Activated T-cell treated with anti-CD3 and anti-CD28 coated beads, Interleukin-2, amount 50 U/mL, for 72 hours (primary cell): ENCODE measurements around the gene SHOC2. TPM values are rescaled to one million over a fixed set of nuclear protein-coding genes. Genes with fewer than 3 reads are reported as not detected.

Source experiments
- ATAC-seq, 2 donors: fragments of 150-1000 bp; cut with Tn5 transposase; replicated peaks in 1 of 2; 2 replicates each; pipeline ENCODE4 v1.10.0; 2021; ENCODE audit warnings: moderate library complexity in 2 of 2, mild to moderate bottlenecking in 1 of 2
- DNase-seq, 2 donors: peaks; one replicate each; pipeline ENCODE4 v3.0.0; 2021 to 2022; ENCODE audit warnings: mixed read lengths in 1 of 2
- H3K27ac Mint-ChIP-seq: one replicate; pipeline ENCODE4 v1.8.0; 2022; ENCODE audit warnings: mild to moderate bottlenecking, moderate library complexity, mixed read lengths
- H3K27me3 Mint-ChIP-seq: one replicate; pipeline ENCODE4 v1.8.0; 2022; ENCODE audit warnings: low read depth, mixed read lengths
- H3K36me3 Mint-ChIP-seq, 2 donors: one replicate each; pipeline ENCODE4 v1.8.0; 2022; ENCODE audit warnings: mixed read lengths in 2 of 2, mild to moderate bottlenecking in 1 of 2; ENCODE audit not compliant: insufficient read depth in 2 of 2
- H3K4me1 Mint-ChIP-seq: one replicate; pipeline ENCODE4 v1.8.0; 2022; ENCODE audit warnings: low read depth, mixed read lengths
- H3K4me3 Mint-ChIP-seq, 2 donors: one replicate each; pipeline ENCODE4 v1.8.0; 2022; ENCODE audit warnings: mild to moderate bottlenecking in 2 of 2, mixed read lengths in 2 of 2, moderate library complexity in 2 of 2
- H3K9me3 Mint-ChIP-seq, 2 donors: one replicate each; pipeline ENCODE4 v1.8.0; 2022; ENCODE audit warnings: mixed read lengths in 2 of 2
- total RNA-seq, 2 donors: library from RNA; stranded (reverse); gene quantifications; one replicate each; pipeline ENCODE4 v1.2.3, GENCODE V29; 2022

The SHOC2 gene
- total RNA-seq, 2 donors from 2014 or later = 66.1 to 71.3 TPM

DNA sequence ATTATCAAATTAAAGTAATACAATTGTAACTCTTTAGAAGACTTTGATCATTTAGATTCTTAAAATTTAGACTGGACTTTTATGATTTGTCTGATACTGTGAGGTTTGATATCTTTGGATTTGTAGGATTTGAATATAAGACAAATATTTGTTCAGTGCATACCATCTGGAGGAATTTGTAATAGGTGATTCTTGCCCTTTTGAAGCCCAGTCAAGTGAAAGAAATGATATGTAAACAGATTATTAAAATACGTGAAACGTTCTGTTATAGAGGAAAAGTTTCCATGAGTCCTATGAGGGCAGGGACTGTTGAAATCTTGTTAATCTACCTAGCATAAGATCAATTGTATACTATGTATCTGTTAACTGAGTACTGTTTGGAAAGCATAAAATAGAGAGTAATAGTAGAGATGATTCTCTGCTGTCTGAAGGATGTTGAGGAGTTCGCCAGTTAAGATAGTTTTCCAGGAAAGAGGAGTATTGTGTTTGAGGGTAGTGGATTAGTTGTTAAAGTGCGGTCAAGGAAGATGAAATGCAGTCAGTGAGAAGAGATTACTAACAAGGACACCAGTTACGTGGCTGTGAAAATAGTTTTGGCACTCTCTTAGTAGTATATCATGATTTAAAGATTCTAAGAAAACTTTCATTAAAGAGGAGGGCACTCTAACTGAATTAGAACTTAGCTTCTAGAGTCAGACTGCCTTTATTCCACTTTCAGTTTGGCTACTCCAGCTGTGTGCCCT, 33.3 kb upstream of the SHOC2 start:
- no peak for DNase-seq
- peak in 1 of 2 donors; percentile 45 for ATAC-seq
- H3K4me3 Mint-ChIP-seq = peak overlapping the region in 1 of 2 donors; percentile 14
- peak overlapping the region; percentile 1 for H3K27ac Mint-ChIP-seq
- peaks cover 17 to 48% of the 10 kb centered on the region in 2 donors for H3K36me3 Mint-ChIP-seq
- no peaks in the 10 kb centered on the region for H3K9me3 Mint-ChIP-seq
- peaks cover 53% of the 10 kb centered on the region for H3K4me1 Mint-ChIP-seq
- no peaks in the 10 kb centered on the region for H3K27me3 Mint-ChIP-seq

GRCh38 chr10:110887560-110887959, 31.8 kb upstream of the SHOC2 start:
- Mint-ChIP-seq H3K9me3 (no peaks in the 10 kb centered on the region), H3K36me3 (peaks cover 14 to 47% of the 10 kb centered on the region in 2 donors), H3K4me1 (peaks cover 45% of the 10 kb centered on the region), H3K27me3 (no peaks in the 10 kb centered on the region), H3K4me3 (no peak overlapping the region), H3K27ac (peak overlapping the region; percentile 41)
- DNase-seq = no peak
- ATAC-seq = peak in 1 of 2 donors; percentile 36

- Mint-ChIP-seq H3K4me1 (peaks cover 26% of the 10 kb centered on the region), H3K27ac (no peak overlapping the region), H3K27me3 (no peaks in the 10 kb centered on the region), H3K9me3 (no peaks in the 10 kb centered on the region), H3K4me3 (no peak overlapping the region), H3K36me3 (peaks cover 14 to 43% of the 10 kb centered on the region in 2 donors)
- DNase-seq = no peak
- peak; percentile 37 to 56 for ATAC-seq
These were observed 26.7 kb upstream of the SHOC2 start for GRCh38 chr10:110892602-110893288.

- DNase-seq (no peak), ATAC-seq (peak; percentile 65 to 77)
- Mint-ChIP-seq H3K27me3 (no peaks in the 10 kb centered on the region), H3K9me3 (no peaks in the 10 kb centered on the region), H3K4me1 (peaks cover 26% of the 10 kb centered on the region), H3K36me3 (peaks cover 14 to 47% of the 10 kb centered on the region in 2 donors), H3K27ac (no peak overlapping the region), H3K4me3 (no peak overlapping the region)
These were observed 25.7 kb upstream of the SHOC2 start for GRCh38 chr10:110893559-110894179.

DNA sequence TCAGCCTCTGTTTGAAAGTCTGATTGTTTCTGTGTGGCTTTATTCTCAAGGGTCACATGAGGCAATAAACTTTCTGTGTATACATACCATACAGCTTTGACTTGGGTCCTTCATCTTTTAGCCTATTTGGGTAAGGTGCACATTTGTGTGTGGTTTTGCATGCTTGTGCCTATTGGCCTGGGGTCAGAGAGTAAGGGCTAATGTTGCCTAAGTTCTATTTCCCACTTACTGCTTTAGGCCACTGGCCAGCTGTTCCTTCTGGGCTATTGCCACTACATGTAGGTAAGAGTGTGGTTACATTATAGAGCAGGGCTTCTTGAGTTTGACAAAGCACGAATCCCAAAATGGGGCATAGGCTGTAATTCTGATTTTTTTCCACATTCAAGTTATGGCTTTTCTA, 22.2 kb upstream of the SHOC2 start:
- Mint-ChIP-seq H3K4me3 (no peak overlapping the region), H3K27me3 (no peaks in the 10 kb centered on the region), H3K9me3 (no peaks in the 10 kb centered on the region), H3K27ac (no peak overlapping the region), H3K4me1 (peaks cover 40% of the 10 kb centered on the region), H3K36me3 (peaks cover 12 to 33% of the 10 kb centered on the region in 2 donors)
- DNase-seq (no peak), ATAC-seq (no peak)

GRCh38 chr10:110898391-110898790, 21.0 kb upstream of the SHOC2 start:
- Mint-ChIP-seq H3K9me3 (no peaks in the 10 kb centered on the region), H3K4me3 (no peak overlapping the region), H3K36me3 (peaks cover 16 to 38% of the 10 kb centered on the region in 2 donors), H3K4me1 (peaks cover 45% of the 10 kb centered on the region), H3K27ac (peak overlapping the region; percentile 50), H3K27me3 (no peaks in the 10 kb centered on the region)
- DNase-seq = no peak
- no peak for ATAC-seq

DNA sequence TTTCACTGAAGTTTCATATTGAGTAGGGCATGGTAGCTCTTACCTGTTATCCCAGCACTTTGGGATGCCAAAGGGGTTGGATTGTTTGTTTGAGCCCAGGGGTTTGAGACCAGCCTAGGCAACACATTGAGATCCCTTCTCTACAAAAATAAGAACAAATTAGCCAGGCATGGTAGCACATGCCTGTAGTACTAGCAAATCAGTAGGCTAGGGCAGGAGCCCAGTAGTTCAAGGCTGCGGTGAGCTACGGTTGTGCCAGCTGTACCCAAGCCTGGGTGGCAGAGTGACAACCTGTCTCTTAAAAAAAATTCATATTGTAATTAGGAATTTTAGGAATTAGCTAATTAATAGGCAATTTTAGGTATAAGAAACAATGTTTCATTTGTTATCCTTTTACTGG, 18.4 kb upstream of the SHOC2 start:
- ATAC-seq = no peak
- peak overlapping the region; percentile 42 for H3K27ac Mint-ChIP-seq
- no peak for DNase-seq
- no peaks in the 10 kb centered on the region for H3K27me3 Mint-ChIP-seq
- peaks cover 44% of the 10 kb centered on the region for H3K4me1 Mint-ChIP-seq
- H3K9me3 Mint-ChIP-seq = no peaks in the 10 kb centered on the region
- peaks cover 6 to 35% of the 10 kb centered on the region in 2 donors for H3K36me3 Mint-ChIP-seq
- no peak overlapping the region for H3K4me3 Mint-ChIP-seq

DNA sequence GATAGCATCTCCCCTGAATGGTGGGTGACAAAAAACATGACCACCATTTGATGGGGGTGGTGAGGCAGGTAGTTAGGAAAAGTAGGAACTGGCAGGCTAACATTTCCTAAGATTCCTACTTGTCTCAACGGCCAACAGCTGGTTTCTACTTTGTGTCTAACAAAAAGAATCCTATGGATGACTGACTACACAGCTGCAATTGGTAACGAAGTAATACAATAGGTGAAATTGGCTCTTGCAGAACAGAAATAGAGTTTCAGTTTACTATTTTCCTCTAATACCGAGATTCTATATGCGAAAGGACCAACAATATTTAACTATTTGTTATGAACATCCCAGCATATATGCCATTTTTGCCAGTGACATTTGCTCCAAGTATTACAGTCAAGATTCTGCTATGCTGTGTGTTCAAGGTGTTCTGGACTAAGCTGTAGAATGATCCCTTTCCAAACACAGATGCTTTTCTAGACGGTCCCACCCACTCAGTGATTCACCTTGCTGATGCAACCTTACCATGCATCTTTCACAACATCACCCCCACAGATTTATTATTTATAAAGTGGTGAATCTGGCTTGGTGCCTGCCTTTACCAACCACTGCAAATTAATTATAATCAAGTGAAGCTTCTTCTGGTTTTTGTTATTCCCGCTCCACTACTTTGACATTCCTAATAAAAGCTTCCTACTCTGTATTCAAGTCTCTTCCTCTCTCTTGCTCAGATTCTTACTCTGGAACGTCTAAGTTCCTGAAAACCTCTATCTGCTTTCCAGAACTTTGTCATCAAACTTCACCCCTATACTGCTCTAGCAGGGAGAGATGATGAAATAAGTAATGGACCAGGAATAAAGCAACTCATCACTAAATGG, 17.2 kb upstream of the SHOC2 start:
- peaks cover 44% of the 10 kb centered on the region for H3K4me1 Mint-ChIP-seq
- DNase-seq (peak; percentile 62 to 68), ATAC-seq (peak; percentile 69 to 71)
- peak overlapping the region; percentile 93 for H3K27ac Mint-ChIP-seq
- no peaks in the 10 kb centered on the region for H3K9me3 Mint-ChIP-seq
- peaks cover 6 to 32% of the 10 kb centered on the region in 2 donors for H3K36me3 Mint-ChIP-seq
- peak overlapping the region; percentile 75 to 89 for H3K4me3 Mint-ChIP-seq
- H3K27me3 Mint-ChIP-seq = no peaks in the 10 kb centered on the region

DNA sequence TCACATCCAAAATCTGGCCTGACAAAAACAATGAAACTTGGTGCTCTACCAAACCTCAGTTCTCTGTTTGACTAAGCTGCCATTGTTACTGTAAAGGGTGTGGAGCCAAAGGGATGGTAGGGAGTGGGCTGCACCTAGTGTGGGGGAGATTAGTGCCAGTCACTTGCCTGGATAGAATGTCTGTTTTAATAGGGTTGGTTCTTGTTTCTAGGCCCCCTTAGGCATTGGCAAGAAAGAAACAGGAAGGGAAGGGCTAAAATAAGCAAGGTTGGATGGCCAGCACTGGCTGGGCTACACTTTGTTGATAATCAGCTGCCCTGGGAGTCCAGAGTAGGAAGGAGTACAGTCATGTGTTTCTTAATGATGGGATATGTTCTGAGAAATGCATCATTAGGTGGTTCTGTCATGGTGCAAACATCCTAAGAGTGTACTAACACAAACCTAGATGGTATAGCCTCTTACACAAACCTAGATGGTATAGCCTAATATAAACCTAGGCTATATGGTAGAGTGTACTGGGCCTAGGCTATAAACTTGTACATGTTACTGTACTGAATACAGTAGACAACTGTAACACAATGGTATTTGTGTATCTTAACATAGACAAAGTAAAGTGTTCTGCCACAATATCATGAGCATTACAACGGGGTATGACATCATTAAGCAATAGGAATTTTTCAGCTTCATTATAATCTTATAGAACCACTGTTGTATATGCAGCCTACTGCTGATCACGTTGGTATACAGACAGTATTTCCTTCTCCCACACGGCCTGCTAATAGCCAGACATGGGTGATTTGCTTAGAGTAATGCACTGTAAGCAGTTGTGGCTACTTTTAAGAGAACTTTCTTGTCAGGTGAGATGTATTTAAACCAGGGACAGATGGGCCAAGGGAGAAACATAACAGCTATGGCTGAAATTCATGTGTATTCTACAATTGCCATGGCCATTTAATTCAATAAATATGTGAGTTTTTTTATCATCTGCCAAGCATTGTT, 15.8 kb upstream of the SHOC2 start:
- Mint-ChIP-seq H3K27ac (peak overlapping the region; percentile 93), H3K4me3 (peak overlapping the region; percentile 75 to 89), H3K9me3 (no peaks in the 10 kb centered on the region), H3K4me1 (peaks cover 48% of the 10 kb centered on the region), H3K36me3 (peaks cover 8 to 24% of the 10 kb centered on the region in 2 donors), H3K27me3 (no peaks in the 10 kb centered on the region)
- ATAC-seq = peak; percentile 86
- DNase-seq = peak; percentile 63 to 66

GRCh38 chr10:110910138-110910537, 9.3 kb upstream of the SHOC2 start:
- Mint-ChIP-seq H3K4me3 (no peak overlapping the region), H3K9me3 (no peaks in the 10 kb centered on the region), H3K4me1 (peaks cover 6% of the 10 kb centered on the region), H3K36me3 (peaks cover 4% of the 10 kb centered on the region in 2 donors), H3K27me3 (no peaks in the 10 kb centered on the region), H3K27ac (peak overlapping the region; percentile 69)
- no peak for DNase-seq
- peak; percentile 16 to 24 for ATAC-seq

DNA sequence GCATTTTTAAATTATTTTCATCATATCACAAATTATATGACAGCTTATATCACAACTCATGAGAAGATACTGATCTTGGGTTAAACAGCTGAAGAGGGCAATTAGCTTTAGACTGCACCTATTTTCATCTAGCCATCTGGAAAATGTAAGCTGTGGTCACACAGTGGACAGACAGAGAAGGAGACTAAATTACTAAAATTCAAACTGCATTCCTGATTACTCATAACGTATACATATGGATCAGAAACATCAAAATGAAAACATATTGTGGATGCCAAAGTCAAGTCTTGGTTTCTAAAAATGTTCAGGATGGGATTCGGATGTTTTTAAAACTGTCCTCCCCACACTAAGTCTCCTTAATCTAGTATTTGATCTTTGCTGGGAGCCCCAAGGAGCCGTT, 7.0 kb upstream of the SHOC2 start:
- Mint-ChIP-seq H3K36me3 (peaks cover 2 to 4% of the 10 kb centered on the region in 2 donors), H3K9me3 (no peaks in the 10 kb centered on the region), H3K27ac (peak overlapping the region; percentile 69), H3K4me1 (peaks cover 18% of the 10 kb centered on the region), H3K27me3 (no peaks in the 10 kb centered on the region), H3K4me3 (no peak overlapping the region)
- no peak for ATAC-seq
- no peak for DNase-seq

DNA sequence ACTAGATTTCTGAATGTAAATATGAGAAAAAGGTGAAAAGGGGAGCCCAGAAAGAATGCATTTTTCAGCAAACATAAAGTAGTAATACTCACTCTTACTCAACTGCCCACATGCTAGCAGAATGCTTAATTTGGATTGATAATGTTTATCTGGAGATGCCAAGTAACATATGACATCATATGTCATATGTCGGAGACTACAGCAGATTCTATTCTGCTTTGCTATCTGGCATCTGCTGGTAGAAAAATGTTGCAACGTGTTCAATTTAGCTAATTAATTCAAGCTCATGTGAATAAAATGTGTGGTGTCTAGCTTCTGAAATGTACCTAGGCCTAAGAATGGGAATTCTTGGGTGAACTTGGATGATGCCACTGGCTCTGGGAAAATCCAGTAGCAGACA, 5.0 kb upstream of the SHOC2 start:
- Mint-ChIP-seq H3K4me3 (no peak overlapping the region), H3K27ac (peak overlapping the region; percentile 23), H3K27me3 (no peaks in the 10 kb centered on the region), H3K9me3 (no peaks in the 10 kb centered on the region), H3K36me3 (peaks cover 4 to 5% of the 10 kb centered on the region in 2 donors), H3K4me1 (peaks cover 21% of the 10 kb centered on the region)
- no peak for DNase-seq
- no peak for ATAC-seq
